ENCODE results near the gene ZC3H12C.
A peak's percentile ranks its signal among the peaks of the same experiment; 100 is the strongest.
"Not testable (repeated sequence)": the region's sequence is repeated elsewhere in the genome, so short reads cannot be mapped to it uniquely, and the experiment has no call there.

The ZC3H12C gene

DNA sequence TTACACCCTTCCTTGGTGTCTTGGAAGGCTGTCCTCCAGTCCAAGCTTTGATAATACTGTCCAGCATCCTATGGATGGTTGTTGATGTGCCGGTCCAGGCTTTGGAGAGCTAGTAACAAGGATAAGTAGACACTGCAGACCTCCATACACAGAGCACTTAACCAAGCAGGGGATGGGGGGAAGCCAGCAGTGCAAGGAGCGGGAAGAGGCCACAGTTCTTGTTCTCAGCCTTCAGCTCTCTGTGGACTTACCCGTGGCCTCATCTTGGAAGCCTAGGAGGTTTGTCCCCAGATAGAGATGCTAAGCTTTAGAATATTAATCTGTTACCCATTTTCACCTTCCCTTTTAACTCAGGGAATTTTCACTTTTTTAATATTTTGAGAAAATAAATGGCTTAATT lies 30.9 kb upstream of the ZC3H12C start:
- H3K27me3 ChIP-seq (ENCODE audit: insufficient read depth, poor library complexity, severe bottlenecking), result no peaks in the 10 kb centered on the region
- ATAC-seq (ENCODE audit: low read depth) (no peak), DNase-seq (ENCODE audit: low spot score) (no peak)
- no peak overlapping the region for H3K27ac ChIP-seq (ENCODE audit: poor library complexity, severe bottlenecking)
- TF ChIP-seq, protein P1, sequence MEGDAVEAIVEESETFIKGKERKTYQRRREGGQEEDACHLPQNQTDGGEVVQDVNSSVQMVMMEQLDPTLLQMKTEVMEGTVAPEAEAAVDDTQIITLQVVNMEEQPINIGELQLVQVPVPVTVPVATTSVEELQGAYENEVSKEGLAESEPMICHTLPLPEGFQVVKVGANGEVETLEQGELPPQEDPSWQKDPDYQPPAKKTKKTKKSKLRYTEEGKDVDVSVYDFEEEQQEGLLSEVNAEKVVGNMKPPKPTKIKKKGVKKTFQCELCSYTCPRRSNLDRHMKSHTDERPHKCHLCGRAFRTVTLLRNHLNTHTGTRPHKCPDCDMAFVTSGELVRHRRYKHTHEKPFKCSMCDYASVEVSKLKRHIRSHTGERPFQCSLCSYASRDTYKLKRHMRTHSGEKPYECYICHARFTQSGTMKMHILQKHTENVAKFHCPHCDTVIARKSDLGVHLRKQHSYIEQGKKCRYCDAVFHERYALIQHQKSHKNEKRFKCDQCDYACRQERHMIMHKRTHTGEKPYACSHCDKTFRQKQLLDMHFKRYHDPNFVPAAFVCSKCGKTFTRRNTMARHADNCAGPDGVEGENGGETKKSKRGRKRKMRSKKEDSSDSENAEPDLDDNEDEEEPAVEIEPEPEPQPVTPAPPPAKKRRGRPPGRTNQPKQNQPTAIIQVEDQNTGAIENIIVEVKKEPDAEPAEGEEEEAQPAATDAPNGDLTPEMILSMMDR (IDR thresholded peaks at IDR 0.05; ENCODE audit: poor library complexity, severe bottlenecking), result no peak
- H3K4me3 ChIP-seq (ENCODE audit: severe bottlenecking), result no peak overlapping the region
- peaks cover 4% of the 10 kb centered on the region for H3K4me1 ChIP-seq (ENCODE audit: insufficient read depth, poor library complexity, severe bottlenecking)
- H3K36me3 ChIP-seq (ENCODE audit: low read depth), result no peaks in the 10 kb centered on the region
- no peaks in the 10 kb centered on the region for H3K9me3 ChIP-seq (ENCODE audit: severe bottlenecking)

- Histone ChIP-seq H3K36me3 (ENCODE audit: low read depth) (no peaks in the 10 kb centered on the region), H3K27me3 (ENCODE audit: insufficient read depth, poor library complexity, severe bottlenecking) (no peaks in the 10 kb centered on the region), H3K4me1 (ENCODE audit: insufficient read depth, poor library complexity, severe bottlenecking) (peaks cover 18% of the 10 kb centered on the region), H3K4me3 (ENCODE audit: severe bottlenecking) (no peak overlapping the region), H3K27ac (ENCODE audit: poor library complexity, severe bottlenecking) (no peak overlapping the region), H3K9me3 (ENCODE audit: severe bottlenecking) (no peaks in the 10 kb centered on the region)
- TF ChIP-seq, protein P1 (IDR thresholded peaks at IDR 0.05; ENCODE audit: poor library complexity, severe bottlenecking), result no peak
- ATAC-seq (ENCODE audit: low read depth), result peak; percentile 37
- DNase-seq (ENCODE audit: low spot score), result no peak
These were observed 28.0 kb upstream of the ZC3H12C start for GRCh38 chr11:110065189-110065588.

DNA sequence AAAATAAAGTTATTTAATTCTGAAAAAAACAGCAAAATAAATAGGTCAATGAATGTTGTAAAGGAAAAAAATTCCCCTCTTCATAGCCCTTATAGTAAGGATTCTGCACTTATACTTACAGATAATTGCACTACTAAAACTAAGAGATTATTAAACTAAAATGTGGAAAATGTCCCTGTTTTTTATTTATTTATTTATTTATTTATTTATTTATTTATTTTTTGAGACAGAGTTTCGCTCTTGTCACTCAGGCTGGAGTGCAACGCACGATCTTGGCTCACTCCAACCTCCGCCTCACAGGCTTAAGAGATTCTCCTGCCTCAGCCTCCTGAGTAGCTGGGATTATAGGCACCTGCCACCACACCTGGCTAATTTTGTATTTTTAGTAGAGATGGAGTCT lies 25.2 kb upstream of the ZC3H12C start:
- H3K27me3 ChIP-seq (ENCODE audit: insufficient read depth, poor library complexity, severe bottlenecking); DNase-seq (ENCODE audit: low spot score); H3K36me3 ChIP-seq (ENCODE audit: low read depth); H3K27ac ChIP-seq (ENCODE audit: poor library complexity, severe bottlenecking); ATAC-seq (ENCODE audit: low read depth); H3K4me3 ChIP-seq (ENCODE audit: severe bottlenecking); H3K9me3 ChIP-seq (ENCODE audit: severe bottlenecking): not testable (repeated sequence)
- peaks cover 25% of the 10 kb centered on the region for H3K4me1 ChIP-seq (ENCODE audit: insufficient read depth, poor library complexity, severe bottlenecking)

DNA sequence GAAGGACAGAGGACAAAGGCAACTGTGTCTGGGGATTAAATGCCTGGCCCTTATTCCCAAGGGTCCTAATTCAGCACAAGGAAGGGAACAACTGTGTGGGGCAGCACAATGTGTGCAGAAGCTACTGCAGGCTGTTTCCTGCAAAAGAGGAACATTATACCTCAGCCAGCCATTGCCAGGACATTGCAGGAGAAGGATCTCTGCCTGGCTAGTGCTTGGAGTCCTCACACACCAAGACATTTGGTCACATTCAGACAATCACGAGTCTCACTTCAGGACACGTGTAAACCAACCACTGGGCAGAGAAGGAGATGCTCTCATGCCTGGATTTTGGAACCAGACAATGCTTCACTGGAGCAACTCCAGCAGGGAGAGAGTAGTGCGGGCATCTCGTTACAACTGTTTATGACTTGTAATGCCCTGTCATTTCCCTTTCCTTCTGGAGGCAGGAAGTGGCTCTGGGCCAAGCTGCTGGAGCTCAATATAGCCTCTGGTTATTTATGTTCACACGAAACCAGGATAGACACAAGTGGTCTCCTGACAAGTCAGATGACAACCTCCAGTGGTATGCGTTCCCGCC lies 23.9 kb upstream of the ZC3H12C start:
- TF ChIP-seq, protein P1 (IDR thresholded peaks at IDR 0.05; ENCODE audit: poor library complexity, severe bottlenecking), result no peak
- no peaks in the 10 kb centered on the region for H3K9me3 ChIP-seq (ENCODE audit: severe bottlenecking)
- no peaks in the 10 kb centered on the region for H3K27me3 ChIP-seq (ENCODE audit: insufficient read depth, poor library complexity, severe bottlenecking)
- no peak overlapping the region for H3K4me3 ChIP-seq (ENCODE audit: severe bottlenecking)
- H3K4me1 ChIP-seq (ENCODE audit: insufficient read depth, poor library complexity, severe bottlenecking), result peaks cover 25% of the 10 kb centered on the region
- H3K36me3 ChIP-seq (ENCODE audit: low read depth), result no peaks in the 10 kb centered on the region
- peak overlapping the region; percentile 63 for H3K27ac ChIP-seq (ENCODE audit: poor library complexity, severe bottlenecking)
- peak; percentile 95 for ATAC-seq (ENCODE audit: low read depth)
- peak; percentile 88 for DNase-seq (ENCODE audit: low spot score)

DNA sequence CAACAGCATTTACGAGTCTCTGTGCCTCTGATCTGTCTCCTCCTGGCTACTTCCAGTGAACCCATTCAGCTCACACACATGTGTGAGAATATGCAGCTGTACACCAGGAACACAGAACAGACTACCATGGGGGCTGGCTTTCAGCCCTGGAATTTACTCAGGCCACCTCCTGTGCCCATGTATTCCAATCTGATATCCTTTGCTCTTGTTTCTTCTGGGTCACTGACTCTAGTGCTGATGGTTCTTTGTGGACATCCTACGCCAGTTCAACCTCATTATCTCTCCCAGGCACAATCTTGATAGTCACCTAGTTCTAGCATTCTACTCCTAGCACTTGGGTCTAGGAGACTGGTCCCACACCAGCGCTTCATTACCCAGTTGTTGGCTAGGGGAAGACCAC lies 23.0 kb upstream of the ZC3H12C start:
- Histone ChIP-seq H3K4me1 (ENCODE audit: insufficient read depth, poor library complexity, severe bottlenecking) (peaks cover 22% of the 10 kb centered on the region), H3K36me3 (ENCODE audit: low read depth) (no peaks in the 10 kb centered on the region), H3K9me3 (ENCODE audit: severe bottlenecking) (no peaks in the 10 kb centered on the region), H3K4me3 (ENCODE audit: severe bottlenecking) (no peak overlapping the region), H3K27ac (ENCODE audit: poor library complexity, severe bottlenecking) (peak overlapping the region; percentile 63), H3K27me3 (ENCODE audit: insufficient read depth, poor library complexity, severe bottlenecking) (no peaks in the 10 kb centered on the region)
- ATAC-seq (ENCODE audit: low read depth), result no peak
- TF ChIP-seq, protein P1 (IDR thresholded peaks at IDR 0.05; ENCODE audit: poor library complexity, severe bottlenecking), result no peak
- DNase-seq (ENCODE audit: low spot score), result no peak

Measured in RWPE2 (cell line).